K562 (cell line): ENCODE measurements around the gene S100A7A. TPM values are rescaled to one million over a fixed set of nuclear protein-coding genes. Genes with fewer than 3 reads are reported as not detected.

Experiments used
- ATAC-seq: fragments of 200-7000 bp; cut with Tn5 transposase; 3 replicates; pipeline ENCODE4 v1.9.1; 2020; ENCODE audit warnings: moderate library complexity
- BruUV-seq: library from RNA; stranded (reverse); fragments of 400-500 nt; replicated peaks from 2 replicates; lab custom pipeline; 2021; lab: Mats Ljungman, UMichigan
- CTCF ChIA-PET: fragments of 300-600 bp; formaldehyde crosslinking; extraction: SDS; loops from one replicate; lab custom pipeline; 2021; ENCODE audit warnings: low intra/inter-chr PET ratio; lab: Yijun Ruan, JAX
- POLR2A ChIA-PET: fragments of 300-600, 350-650 bp; sonication (Branson Sonifier 250); formaldehyde crosslinking; extraction: SDS; loops from one replicate; lab custom pipeline; 2021; ENCODE audit warnings: antibody characterized with exemption, inconsistent platforms; lab: Yijun Ruan, JAX
- DNase-seq, 4 experiments: peaks; one replicate each; pipeline versions ENCODE4 v3.0.0 to v3.0.0-alpha.2; 2011 to 2018; ENCODE audit warnings: low spot score in 3 of 4, mixed read lengths in 3 of 4; ENCODE audit errors: extremely low read depth in 1 of 4
- FAIRE-seq: peaks from 2 replicates; lab custom pipeline; 2011; peaks lifted over from hg19 to GRCh38; lab: Jason Lieb, UNC
- H2AFZ ChIP-seq: 2 replicates; pipeline ENCODE4 v1.6.0; 2011; ENCODE audit warnings: low read depth, low read length, control low read depth, inconsistent platforms
- H3K27ac ChIP-seq: fragments of 200-600 bp; 3 replicates; pipeline ENCODE4 v1.8.0; 2011; ENCODE audit warnings: low read depth, mild to moderate bottlenecking, control low read depth, inconsistent platforms, low read length, moderate library complexity, mixed read lengths; ENCODE audit errors: extremely low read depth
- H3K27me3 ChIP-seq, 2 experiments: fragments of 300-600 bp in 1 of 2; 2 replicates in 1 of 2; 3 replicates in 1 of 2; pipeline versions ENCODE4 v1.6.0 to v1.8.0; 2011; ENCODE audit warnings: inconsistent platforms in 2 of 2, low read length in 2 of 2, mild to moderate bottlenecking in 1 of 2, mixed read lengths in 1 of 2, moderate library complexity in 1 of 2; ENCODE audit not compliant: control insufficient read depth in 2 of 2, insufficient read depth in 2 of 2
- H3K36me3 ChIP-seq: fragments of 300-600 bp; 3 replicates; pipeline ENCODE4 v1.8.0; 2011; ENCODE audit warnings: mild to moderate bottlenecking, low read length, inconsistent platforms; ENCODE audit not compliant: control insufficient read depth, insufficient read depth
- H3K4me1 ChIP-seq, 2 experiments: fragments of 200-600 bp in 1 of 2; replicated peaks in 1 of 2; 2 replicates in 1 of 2; 3 replicates in 1 of 2; pipeline versions ENCODE4 v1.5.1 to v1.8.0; 2011; ENCODE audit warnings: inconsistent platforms in 2 of 2, low read length in 2 of 2, mild to moderate bottlenecking in 1 of 2, mixed read lengths in 1 of 2, moderate library complexity in 1 of 2; ENCODE audit not compliant: control insufficient read depth in 2 of 2, insufficient read depth in 2 of 2
- H3K4me2 ChIP-seq: 2 replicates; pipeline ENCODE4 v1.6.1; 2011; ENCODE audit warnings: low read length, control low read depth, inconsistent platforms, mixed read lengths; ENCODE audit not compliant: insufficient read depth
- H3K4me3 ChIP-seq: fragments of 200-600 bp; sonication (generic), shearing (Covaris generic); 2 replicates; pipeline ENCODE4 v1.5.1; 2016; ENCODE audit warnings: control low read depth, inconsistent platforms
- H3K79me2 ChIP-seq: fragments of 200-600 bp; 3 replicates; pipeline ENCODE4 v1.8.0; 2011; ENCODE audit warnings: low read length, inconsistent platforms; ENCODE audit not compliant: control insufficient read depth, insufficient read depth
- H3K9ac ChIP-seq, 2 experiments: 2 replicates each; pipeline versions ENCODE4 v1.6.0 to v1.6.1; 2011; ENCODE audit warnings: low read depth in 2 of 2, low read length in 2 of 2, control low read depth in 1 of 2, inconsistent platforms in 1 of 2, mild to moderate bottlenecking in 1 of 2, mixed read lengths in 1 of 2; ENCODE audit not compliant: insufficient read depth in 1 of 2
- H3K9me1 ChIP-seq: one replicate; pipeline ENCODE4 v1.6.0; 2011; ENCODE audit warnings: inconsistent platforms, mild to moderate bottlenecking, low read length, moderate library complexity; ENCODE audit not compliant: control insufficient read depth, insufficient read depth
- H3K9me3 ChIP-seq: replicated peaks from 2 replicates; pipeline ENCODE4 v1.5.1; 2011; ENCODE audit warnings: low read depth, low read length, inconsistent platforms; ENCODE audit not compliant: control insufficient read depth, insufficient read depth
- H4K20me1 ChIP-seq: replicated peaks from 2 replicates; pipeline ENCODE4 v1.6.1; 2011; ENCODE audit warnings: low read length, inconsistent platforms, mixed read lengths; ENCODE audit not compliant: control insufficient read depth, insufficient read depth
- ATF3 ChIP-seq, 2 experiments: fragments of 450-650 bp in 1 of 2; sonication (generic) in 1 of 2; formaldehyde crosslinking in 1 of 2; IDR thresholded peaks in 1 of 2; conservative IDR thresholded peaks in 1 of 2; 2 replicates each; pipeline versions ENCODE4 v1.6.1 to v1.8.1; 2016 to 2023; ENCODE audit warnings: mild to moderate bottlenecking in 2 of 2, moderate library complexity in 2 of 2, inconsistent platforms in 1 of 2, missing genetic modification reagents in 1 of 2
- CTBP1 ChIP-seq: fragments of 450-650 bp; IDR thresholded peaks from 2 replicates; pipeline ENCODE4 v1.6.1; 2016; ENCODE audit warnings: borderline replicate concordance
- HDAC2 ChIP-seq: fragments of 450-650 bp; IDR thresholded peaks from 2 replicates; pipeline ENCODE4 v1.6.1; 2016; ENCODE audit warnings: mild to moderate bottlenecking
- HES1 ChIP-seq: fragments of 450-650 bp; IDR thresholded peaks from 2 replicates; pipeline ENCODE4 v1.6.1; 2016; ENCODE audit warnings: low read depth, mild to moderate bottlenecking, moderate library complexity
- POLR2H ChIP-seq: IDR thresholded peaks from 2 replicates; pipeline ENCODE4 v1.6.1; 2016; ENCODE audit warnings: missing genetic modification characterization, low read depth, mild to moderate bottlenecking, control low read depth, missing compliant biosample characterization, moderate library complexity
- SP2 ChIP-seq: IDR thresholded peaks from 2 replicates; pipeline ENCODE4 v1.6.1; 2011; ENCODE audit warnings: mild to moderate bottlenecking, low read depth, low read length, moderate library complexity; ENCODE audit not compliant: poor library complexity, severe bottlenecking; ENCODE audit errors: extremely low read depth
- SRSF1 ChIP-seq: fragments of 200-400 bp; formaldehyde crosslinking; IDR thresholded peaks from 2 replicates; pipeline ENCODE4 v1.6.1; 2017; ENCODE audit warnings: mild to moderate bottlenecking, low read depth, low read length, moderate library complexity
- TAF1 ChIP-seq: IDR thresholded peaks from 2 replicates; pipeline ENCODE4 v1.6.1; 2011; ENCODE audit warnings: mild to moderate bottlenecking, low read length, moderate library complexity; ENCODE audit not compliant: insufficient read depth, control insufficient read depth, severe bottlenecking; ENCODE audit errors: extremely low read depth
- ZNF282 ChIP-seq: sonication (generic); formaldehyde crosslinking; IDR thresholded peaks from 2 replicates; pipeline ENCODE4 v1.8.1; 2023; ENCODE audit warnings: missing genetic modification reagents
- ZNF445 ChIP-seq: fragments of 250-450 bp; sonication (Bioruptor Pico); IDR thresholded peaks from 2 replicates; pipeline ENCODE4 v1.4.0; 2020; ENCODE audit warnings: low read depth, mild to moderate bottlenecking, moderate library complexity
- WGBS: fragments of 100-300 bp; shearing (Covaris generic); methylation state at CpG from one replicate; pipeline ENCODE4 v1.1.6; 2016; ENCODE audit warnings: low coverage, mixed read lengths; ENCODE audit not compliant: insufficient coverage; ENCODE audit errors: missing lambda C conversion rate; 5-methylcytosine and 5-hydroxymethylcytosine counted together
- in situ Hi-C: fragments of 300-500 bp; cut with MboI; formaldehyde crosslinking; loops from 4 replicates; pipeline ENCODE4 v1.15.0; 2018; ENCODE audit warnings: inconsistent platforms, mixed read lengths
- intact Hi-C: fragments of 100-400 bp; cut with micrococcal nuclease; formaldehyde crosslinking; loops from 2 replicates; pipeline ENCODE4 v1.14.2; 2022
- polyA plus RNA-seq, 8 experiments: library from polyadenylated mRNA; depleted of rRNA in 4 of 8; stranded (reverse) in 5 of 8; unstranded in 3 of 8; fragments of >200 nt; fragmentation: Nextera tagmentation in 2 of 8; fragmentation: Illumina TruSeq in 1 of 8; extraction: Ambion mirVana in 2 of 8; extraction: Trizol in 1 of 8; gene quantifications; 2 replicates each; pipeline versions ENCODE4 v1.2.1 to v1.2.3, GENCODE V29; 2011 to 2014; ENCODE audit warnings: inconsistent platforms in 1 of 8, missing spikeins in 1 of 8
- total RNA-seq, 7 experiments: library from RNA; depleted of rRNA in 6 of 7; stranded (reverse); fragments of >200 nt in 6 of 7; fragmentation: Illumina TruSeq in 2 of 7; extraction: Trizol in 2 of 7; gene quantifications; 2 replicates each; pipeline versions ENCODE4 v1.2.1 to v1.2.3, GENCODE V29; 2011 to 2021; ENCODE audit warnings: low replicate concordance in 1 of 7
- TF ChIP-seq, protein P1 (sequence below): sonication (generic); formaldehyde crosslinking; IDR thresholded peaks from 2 replicates; pipeline ENCODE4 v1.8.1; 2023; ENCODE audit warnings: mild to moderate bottlenecking, missing genetic modification reagents
- TF ChIP-seq, protein P2 (sequence below): IDR thresholded peaks from 2 replicates; pipeline ENCODE4 v1.6.1; 2012; ENCODE audit warnings: low read depth, low read length, improper control_type of control experiment, borderline replicate concordance
- TF ChIP-seq, protein P3 (sequence below): IDR thresholded peaks from 2 replicates; pipeline ENCODE4 v1.6.1; 2011; ENCODE audit not compliant: insufficient read length; ENCODE audit errors: extremely low read depth

Gene S100A7A
- total and polyA plus RNA-seq, 9 of the 15 experiments (the other 6 are each of a cell fraction or from before 2014, with no cell fraction given), result not detected

DNA sequence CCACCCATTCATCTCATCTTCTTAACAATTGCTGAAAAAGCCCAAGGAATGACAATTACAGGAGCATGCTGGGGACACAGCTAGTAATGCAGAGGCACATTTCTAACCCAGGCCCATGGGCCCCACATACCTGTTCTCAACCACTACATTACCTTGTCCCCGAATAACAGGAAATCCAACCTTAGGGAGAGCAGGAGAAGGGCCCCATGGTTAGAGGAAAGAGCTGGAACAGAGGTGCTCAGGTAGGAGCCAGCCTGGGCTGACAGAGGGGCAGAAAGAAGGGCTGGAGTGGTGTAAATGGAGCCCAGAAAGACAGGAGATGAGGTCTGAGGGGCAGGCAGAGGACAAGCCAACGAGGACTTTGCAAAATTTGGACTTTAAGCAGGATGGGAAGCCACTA, 14.1 kb upstream of the S100A7A start (continued):
- no peak for TF ChIP-seq ATF3 (IDR thresholded peaks at IDR 0.05)
- TF ChIP-seq ATF3 (CRISPR knock-in tag; conservative IDR thresholded peaks at IDR 0.05), result no peak
- TF ChIP-seq, protein P1, sequence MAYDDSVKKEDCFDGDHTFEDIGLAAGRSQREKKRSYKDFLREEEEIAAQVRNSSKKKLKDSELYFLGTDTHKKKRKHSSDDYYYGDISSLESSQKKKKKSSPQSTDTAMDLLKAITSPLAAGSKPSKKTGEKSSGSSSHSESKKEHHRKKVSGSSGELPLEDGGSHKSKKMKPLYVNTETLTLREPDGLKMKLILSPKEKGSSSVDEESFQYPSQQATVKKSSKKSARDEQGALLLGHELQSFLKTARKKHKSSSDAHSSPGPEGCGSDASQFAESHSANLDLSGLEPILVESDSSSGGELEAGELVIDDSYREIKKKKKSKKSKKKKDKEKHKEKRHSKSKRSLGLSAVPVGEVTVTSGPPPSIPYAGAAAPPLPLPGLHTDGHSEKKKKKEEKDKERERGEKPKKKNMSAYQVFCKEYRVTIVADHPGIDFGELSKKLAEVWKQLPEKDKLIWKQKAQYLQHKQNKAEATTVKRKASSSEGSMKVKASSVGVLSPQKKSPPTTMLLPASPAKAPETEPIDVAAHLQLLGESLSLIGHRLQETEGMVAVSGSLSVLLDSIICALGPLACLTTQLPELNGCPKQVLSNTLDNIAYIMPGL (CRISPR knock-in tag), result no peak
- TF ChIP-seq CTBP1, result no peak
- TF ChIP-seq, all 486 proteins: peak for 0

- FAIRE-seq (no peak), DNase-seq (no peak), ATAC-seq (no peak)
- no peaks in the 10 kb centered on the region for H3K9me1 ChIP-seq
- in situ Hi-C loops (no loop called here), intact Hi-C loops (no loop called here)
- H3K9me3 ChIP-seq, result no peaks in the 10 kb centered on the region
- no peaks in the 10 kb centered on the region for H3K79me2 ChIP-seq
- no peaks in the 10 kb centered on the region; a peak in 1 of 5 replicates for H3K4me1 ChIP-seq
- 0 out of 2 replicates have a peak, but pooled peaks cover 4% of the 10 kb centered on the region for H4K20me1 ChIP-seq
- H3K27ac ChIP-seq, result no peak overlapping the region
- H3K36me3 ChIP-seq, result no peaks in the 10 kb centered on the region
- no peak overlapping the region for H3K4me3 ChIP-seq
- CTCF ChIA-PET, result no interaction called here
- H2AFZ ChIP-seq, result no peak overlapping the region
- H3K9ac ChIP-seq, result no peak overlapping the region
- no peak overlapping the region for H3K4me2 ChIP-seq
- peaks cover 12 to 39% of the 10 kb centered on the region in 2 experiments; a peak in 3 of 5 replicates for H3K27me3 ChIP-seq
- BruUV-seq, result no TSS peak
- POLR2A ChIA-PET, result no interaction called here
- WGBS, result 4% methylated on average over 11 of the region's 11 CpGs
- no peak for TF ChIP-seq TAF1
- no peak for TF ChIP-seq HES1
- TF ChIP-seq HDAC2, result no peak
- TF ChIP-seq POLR2H (tag), result no peak
- TF ChIP-seq, protein P2, sequence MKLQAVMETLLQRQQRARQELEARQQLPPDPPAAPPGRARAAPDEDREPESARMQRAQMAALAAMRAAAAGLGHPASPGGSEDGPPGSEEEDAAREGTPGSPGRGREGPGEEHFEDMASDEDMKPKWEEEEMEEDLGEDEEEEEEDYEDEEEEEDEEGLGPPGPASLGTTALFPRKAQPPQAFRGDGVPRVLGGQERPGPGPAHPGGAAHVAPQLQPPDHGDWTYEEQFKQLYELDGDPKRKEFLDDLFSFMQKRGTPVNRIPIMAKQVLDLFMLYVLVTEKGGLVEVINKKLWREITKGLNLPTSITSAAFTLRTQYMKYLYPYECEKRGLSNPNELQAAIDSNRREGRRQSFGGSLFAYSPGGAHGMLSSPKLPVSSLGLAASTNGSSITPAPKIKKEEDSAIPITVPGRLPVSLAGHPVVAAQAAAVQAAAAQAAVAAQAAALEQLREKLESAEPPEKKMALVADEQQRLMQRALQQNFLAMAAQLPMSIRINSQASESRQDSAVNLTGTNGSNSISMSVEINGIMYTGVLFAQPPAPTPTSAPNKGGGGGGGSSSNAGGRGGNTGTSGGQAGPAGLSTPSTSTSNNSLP, result no peak
- no peak for TF ChIP-seq ZNF282
- TF ChIP-seq, protein P3, sequence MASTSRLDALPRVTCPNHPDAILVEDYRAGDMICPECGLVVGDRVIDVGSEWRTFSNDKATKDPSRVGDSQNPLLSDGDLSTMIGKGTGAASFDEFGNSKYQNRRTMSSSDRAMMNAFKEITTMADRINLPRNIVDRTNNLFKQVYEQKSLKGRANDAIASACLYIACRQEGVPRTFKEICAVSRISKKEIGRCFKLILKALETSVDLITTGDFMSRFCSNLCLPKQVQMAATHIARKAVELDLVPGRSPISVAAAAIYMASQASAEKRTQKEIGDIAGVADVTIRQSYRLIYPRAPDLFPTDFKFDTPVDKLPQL, result no peak
- no peak for TF ChIP-seq SP2
- TF ChIP-seq ZNF445, result no peak
- TF ChIP-seq SRSF1, result no peak
Measured at GRCh38 chr1:153403421-153404085, 12.8 kb upstream of the S100A7A start.
